AG04449 (cell line): Measurements from ENCODE around the gene NGEF.

ENCODE experiments used
- CTCF ChIA-PET: fragments of 350-600 bp; formaldehyde crosslinking; extraction: SDS; loops from one replicate; lab custom pipeline; 2021; ENCODE audit warnings: antibody characterized with exemption; lab: Yijun Ruan, JAX
- POLR2A ChIA-PET: fragments of 400-600, 350-600 bp; formaldehyde crosslinking; extraction: SDS; loops from one replicate; lab custom pipeline; 2020; ENCODE audit warnings: antibody characterized with exemption, inconsistent platforms; lab: Yijun Ruan, JAX
- DNase-seq: peaks from one replicate; pipeline ENCODE4 v3.0.0-alpha.2; 2010; ENCODE audit warnings: low read depth, low spot score
- H3K4me3 ChIP-seq: 2 replicates; pipeline ENCODE4 v1.5.1; 2011; ENCODE audit warnings: low read depth, mild to moderate bottlenecking, control low read depth, low read length
- CTCF ChIP-seq: IDR thresholded peaks from one replicate; pipeline ENCODE4 v1.5.1; 2011; ENCODE audit warnings: mild to moderate bottlenecking, moderate library complexity, low read length, control low read depth, inconsistent platforms; ENCODE audit not compliant: insufficient read depth; ENCODE audit errors: missing control alignments

NGEF gene

GRCh38 chr2:232998666-232998985 is 14.4 kb downstream of the NGEF start:
- DNase-seq = no peak
- no peak for TF ChIP-seq CTCF
- POLR2A ChIA-PET = no interaction called here
- CTCF ChIA-PET = no interaction called here
- no peak overlapping the region for H3K4me3 ChIP-seq

DNA sequence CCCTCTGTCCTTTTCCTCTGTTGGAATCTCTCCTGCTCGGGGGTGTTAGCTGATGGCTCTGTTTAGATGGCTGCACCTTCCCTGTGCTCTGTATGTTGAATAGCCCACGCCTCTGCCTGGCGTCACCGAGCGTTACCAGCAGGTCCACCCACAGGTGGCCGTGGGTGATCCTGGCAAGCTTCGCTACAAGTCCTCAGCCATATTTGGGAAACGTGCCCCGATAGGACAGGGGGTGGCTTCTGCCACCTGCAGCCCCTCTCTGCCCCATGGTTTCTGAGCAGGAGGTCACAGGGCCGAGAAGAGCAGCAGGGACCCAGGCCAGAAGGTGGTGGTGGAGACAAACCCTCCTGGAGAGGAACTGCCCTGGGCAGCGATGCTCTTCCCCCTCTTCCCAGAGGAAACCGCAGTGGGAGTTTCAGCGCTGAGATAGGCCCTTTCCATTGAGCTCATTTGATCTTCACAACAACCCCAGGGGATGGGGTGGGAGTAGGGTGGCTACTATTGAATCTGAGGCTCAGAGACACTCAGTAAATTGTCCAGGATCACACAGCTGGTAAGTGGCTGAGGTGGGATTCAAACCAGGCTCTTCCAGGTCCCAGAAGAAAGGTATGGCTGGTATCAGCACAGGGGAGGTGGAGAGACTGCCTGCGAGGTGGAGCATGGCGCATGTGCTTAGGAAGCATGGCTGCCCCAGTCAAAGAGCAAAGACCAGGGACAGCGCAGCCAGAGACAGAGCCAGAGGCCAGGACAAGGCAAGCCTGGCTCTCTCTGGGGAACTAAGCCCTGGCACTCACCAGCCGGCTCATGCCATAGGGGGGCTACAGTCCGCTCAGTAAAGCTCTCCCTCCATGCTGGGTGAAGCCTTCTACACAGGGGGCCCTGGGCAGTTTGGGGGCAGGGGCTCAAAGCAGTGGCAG is 15.0 kb downstream of the NGEF start:
- POLR2A ChIA-PET = no interaction called here
- H3K4me3 ChIP-seq = no peak overlapping the region
- no peak for TF ChIP-seq CTCF
- DNase-seq = no peak
- CTCF ChIA-PET = no interaction called here

DNA sequence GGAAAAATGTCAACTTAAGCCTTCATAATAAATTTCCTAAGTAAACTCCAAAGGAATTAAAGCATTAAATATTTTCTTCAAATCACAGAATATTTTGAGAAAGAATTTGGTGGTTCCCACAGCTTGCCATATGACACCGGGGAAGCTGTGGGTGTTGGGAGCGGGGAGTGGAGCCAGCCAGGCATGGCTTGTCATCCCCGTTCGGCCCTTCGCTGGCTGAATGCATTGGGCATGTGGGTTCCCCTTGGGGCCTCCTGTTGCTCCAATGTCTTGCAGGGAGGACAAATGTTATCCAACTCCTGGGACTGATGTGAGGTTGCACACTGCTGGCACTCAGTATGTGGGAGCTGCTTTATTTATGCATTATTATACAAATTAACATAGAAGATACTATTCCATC is 18.6 kb downstream of the NGEF start:
- POLR2A ChIA-PET = no interaction called here
- DNase-seq = no peak
- CTCF ChIA-PET = no interaction called here
- no peak for TF ChIP-seq CTCF
- no peak overlapping the region for H3K4me3 ChIP-seq

GRCh38 chr2:232993231-232993821 is 19.7 kb downstream of the NGEF start:
- TF ChIP-seq CTCF = no peak
- H3K4me3 ChIP-seq = no peak overlapping the region
- DNase-seq = no peak
- ChIA-PET POLR2A (no interaction called here), CTCF (no interaction called here)

DNA sequence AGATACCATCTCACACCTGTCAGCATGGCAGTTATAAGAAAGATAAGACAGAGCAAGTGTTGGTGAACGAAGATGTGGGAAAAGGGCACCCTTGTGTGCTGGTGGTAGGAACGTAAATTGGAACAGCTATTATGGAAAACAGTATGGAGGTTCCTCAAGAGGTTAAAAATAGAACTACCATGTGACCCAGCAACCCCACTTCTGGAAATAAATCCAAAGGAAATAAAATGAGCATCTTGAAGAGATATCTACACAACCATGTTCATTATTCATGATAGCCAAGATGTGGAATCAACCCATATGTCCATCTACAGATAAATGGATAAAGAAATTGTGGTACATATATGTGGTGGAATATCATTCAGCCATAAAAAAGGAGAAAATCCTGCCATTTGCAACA is 26.9 kb downstream of the NGEF start:
- H3K4me3 ChIP-seq = no peak overlapping the region
- ChIA-PET POLR2A (no interaction called here), CTCF (interaction anchor here (0.6 to 1.8 kb wide), 2 partner anchors 68 to 364 kb away, joined by 3 to 5 read pairs; no protein-coding TSS in a partner anchor)
- DNase-seq = no peak
- TF ChIP-seq CTCF = no peak

DNA sequence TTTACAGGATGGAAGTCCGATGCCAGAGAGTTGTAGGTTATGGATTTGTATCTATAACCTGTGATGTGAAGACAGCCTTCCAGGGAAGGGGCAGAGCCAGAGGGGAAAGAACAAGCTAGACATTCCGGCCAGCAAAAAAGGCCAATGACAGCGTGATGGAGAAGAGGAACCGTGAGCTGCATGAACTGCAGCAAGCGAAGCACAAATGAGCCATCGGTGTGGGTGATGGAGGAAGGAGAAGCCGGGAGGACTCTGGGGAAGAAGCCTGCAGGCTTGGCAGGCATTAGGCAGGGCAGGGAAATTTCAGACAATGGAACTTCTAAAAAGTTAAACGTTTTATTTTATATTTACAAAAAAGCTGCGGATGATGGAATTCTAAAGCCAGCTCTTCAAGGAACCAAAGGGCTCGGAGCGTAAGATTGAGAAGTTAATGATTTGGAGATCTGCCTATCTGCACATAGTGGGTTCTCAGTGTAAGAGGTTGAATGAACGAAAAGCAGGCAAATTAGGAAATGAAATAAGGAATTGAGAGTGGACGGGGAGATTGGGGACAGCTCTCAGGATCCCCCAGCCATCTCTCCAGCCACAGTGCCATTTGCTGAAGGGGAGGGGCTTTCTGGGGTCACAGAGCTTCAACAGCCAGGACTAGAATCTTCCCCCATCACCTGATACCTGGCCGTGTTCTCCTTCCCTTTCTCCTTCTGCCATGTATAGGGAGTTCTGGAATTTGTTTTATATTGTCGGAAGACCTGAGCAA is 28.4 kb downstream of the NGEF start:
- TF ChIP-seq CTCF = no peak
- CTCF ChIA-PET = interaction anchor here (1.4 kb wide), 1 partner anchor 12 kb away, joined by 3 read pairs; no protein-coding TSS in a partner anchor
- POLR2A ChIA-PET = no interaction called here
- no peak overlapping the region for H3K4me3 ChIP-seq
- no peak for DNase-seq
